Panc1 (cell line): Measurements from ENCODE around the gene FAM117B. TPM values are rescaled to one million over a fixed set of nuclear protein-coding genes. Genes with fewer than 3 reads are reported as not detected.

Experiments used
- ATAC-seq: fragments of 200-7000 bp; cut with Tn5 transposase; 2 replicates; pipeline ENCODE4 v1.9.1; 2020; ENCODE audit warnings: mild to moderate bottlenecking, moderate library complexity
- BruUV-seq: library from RNA; stranded (reverse); fragments of 400-500 nt; replicated peaks from 2 replicates; lab custom pipeline; 2021; lab: Mats Ljungman, UMichigan
- CTCF ChIA-PET: fragments of 300-600 bp; sonication (Branson Sonifier 250); formaldehyde crosslinking; loops from one replicate; lab custom pipeline; 2022; ENCODE audit warnings: antibody characterized with exemption; lab: Charles Lee
- POLR2A ChIA-PET: fragments of 300-600 bp; sonication (Branson Sonifier 250); formaldehyde crosslinking; loops from one replicate; lab custom pipeline; 2022; ENCODE audit warnings: antibody characterized with exemption; lab: Charles Lee
- DNase-seq: peaks from one replicate; pipeline ENCODE4 v3.0.0-alpha.2; 2010; ENCODE audit warnings: low read depth, low spot score
- H3K27ac ChIP-seq: 2 replicates; pipeline ENCODE4 v1.5.1; 2011; ENCODE audit warnings: mild to moderate bottlenecking, low read length, inconsistent platforms
- H3K27me3 ChIP-seq: fragments of 200-500 bp; sonication (Bioruptor generic); 2 replicates; pipeline ENCODE4 v1.6.0; 2014; ENCODE audit warnings: low read length, inconsistent platforms; ENCODE audit not compliant: control insufficient read depth, insufficient read depth
- H3K36me3 ChIP-seq: fragments of 200-500 bp; sonication (Bioruptor generic); 2 replicates; pipeline ENCODE4 v1.5.1; 2014; ENCODE audit warnings: inconsistent platforms, mild to moderate bottlenecking, low read length, moderate library complexity; ENCODE audit not compliant: control insufficient read depth, insufficient read depth
- H3K4me1 ChIP-seq: 2 replicates; pipeline ENCODE4 v1.5.1; 2011; ENCODE audit warnings: inconsistent platforms, mild to moderate bottlenecking, low read length, moderate library complexity; ENCODE audit not compliant: control insufficient read depth, insufficient read depth
- H3K4me3 ChIP-seq, 2 experiments: 2 replicates each; pipeline ENCODE4 v1.5.1; 2011 to 2012; ENCODE audit warnings: low read depth in 2 of 2, low read length in 2 of 2, mild to moderate bottlenecking in 2 of 2, inconsistent platforms in 1 of 2, moderate library complexity in 1 of 2
- H3K9me3 ChIP-seq: fragments of 200-500 bp; sonication (Bioruptor generic); 2 replicates; pipeline ENCODE4 v1.5.1; 2014; ENCODE audit warnings: low read depth, mild to moderate bottlenecking, inconsistent platforms, low read length, moderate library complexity; ENCODE audit not compliant: control insufficient read depth, insufficient read depth
- CTCF ChIP-seq: fragments of 450-650 bp; IDR thresholded peaks from 2 replicates; pipeline ENCODE4 v1.5.1; 2017; ENCODE audit warnings: mild to moderate bottlenecking
- POLR2AphosphoS5 ChIP-seq: IDR thresholded peaks from 2 replicates; pipeline ENCODE4 v1.6.1; 2012; ENCODE audit warnings: mild to moderate bottlenecking, low read depth, low read length, moderate library complexity
- REST ChIP-seq, 2 experiments: IDR thresholded peaks; 2 replicates each; pipeline ENCODE4 v1.6.1; 2011 to 2012; ENCODE audit warnings: low read depth in 2 of 2, control low read depth in 1 of 2, low read length in 1 of 2, mild to moderate bottlenecking in 1 of 2, moderate library complexity in 1 of 2; ENCODE audit not compliant: insufficient read depth in 1 of 2
- SIN3A ChIP-seq: IDR thresholded peaks from 2 replicates; pipeline ENCODE4 v1.6.1; 2012; ENCODE audit warnings: low read depth, mild to moderate bottlenecking, low read length, moderate library complexity, borderline replicate concordance; ENCODE audit not compliant: insufficient read depth
- TCF7L2 ChIP-seq: IDR thresholded peaks from 2 replicates; pipeline ENCODE4 v1.6.1; 2011; ENCODE audit warnings: mild to moderate bottlenecking, low read depth, low read length, inconsistent platforms
- in situ Hi-C: cut with HindIII; loops from 2 replicates; pipeline ENCODE4 v1.10.0; 2016; ENCODE audit warnings: low sequenced_read_pairs, low pct_unique_long_range_greater_than_20kb
- intact Hi-C: fragments of 100-400 bp; cut with micrococcal nuclease; formaldehyde crosslinking; loops from one replicate; pipeline ENCODE4 v1.10.0; 2022; ENCODE audit not compliant: unreplicated experiment
- total RNA-seq: library from RNA; stranded (reverse); gene quantifications from one replicate; pipeline ENCODE4 v1.2.1, GENCODE V29; 2021; ENCODE audit not compliant: unreplicated experiment

Gene FAM117B
- total RNA-seq, 1 experiment from 2014 or later: 7.8 TPM

- no TSS peak for BruUV-seq
- in situ Hi-C loops: no loop called here
- Histone ChIP-seq H3K9me3 (no peaks in the 10 kb centered on the region), H3K27ac (no peak overlapping the region), H3K4me3 (no peak overlapping the region), H3K36me3 (no peaks in the 10 kb centered on the region), H3K4me1 (no peaks in the 10 kb centered on the region), H3K27me3 (no peaks in the 10 kb centered on the region)
- intact Hi-C loops: no loop called here
- DNase-seq (no peak), ATAC-seq (no peak)
- ChIA-PET CTCF (no interaction called here), POLR2A (no interaction called here)
- TF ChIP-seq POLR2AphosphoS5 (no peak), REST (IDR thresholded peaks at IDR 0.05; ENCODE audit: insufficient read depth in 1 of 2, low read depth in 2 of 2, low read length in 1 of 2) (no peak), TCF7L2 (no peak), SIN3A (no peak), CTCF (no peak)
Observed at GRCh38 chr2:202689459-202689858, 54.7 kb downstream of the FAM117B start.

- no peak for TF ChIP-seq SIN3A
- TF ChIP-seq REST (IDR thresholded peaks at IDR 0.05; ENCODE audit: insufficient read depth in 1 of 2, low read depth in 2 of 2, low read length in 1 of 2): no peak
- in situ Hi-C loops (no loop called here), intact Hi-C loops (no loop called here)
- no peaks in the 10 kb centered on the region for H3K36me3 ChIP-seq
- H3K27ac ChIP-seq: no peak overlapping the region
- H3K27me3 ChIP-seq: no peaks in the 10 kb centered on the region
- no peaks in the 10 kb centered on the region for H3K9me3 ChIP-seq
- POLR2A ChIA-PET: no interaction called here
- ATAC-seq: no peak
- H3K4me1 ChIP-seq: no peaks in the 10 kb centered on the region
- H3K4me3 ChIP-seq: no peak overlapping the region
- BruUV-seq: no TSS peak
- no peak for DNase-seq
- CTCF ChIA-PET: no interaction called here
Observed at GRCh38 chr2:202689898-202690297, 55.1 kb downstream of the FAM117B start.
